Neural cell (in vitro differentiated cells): ENCODE data around the gene SLC7A8. TPM values are rescaled to one million over a fixed set of nuclear protein-coding genes. Genes with fewer than 3 reads are reported as not detected.

Experiments
- H2AFZ ChIP-seq: fragments of 200-600, 300-800 bp; sonication (generic), shearing (Covaris generic); 2 replicates; pipeline ENCODE4 v1.6.0; 2014; ENCODE audit warnings: low read depth, mild to moderate bottlenecking, antibody characterized with exemption, low read length, moderate library complexity
- H3F3A ChIP-seq: fragments of 200-600 bp; shearing (Covaris generic); 2 replicates; pipeline ENCODE4 v1.6.1; 2016; ENCODE audit warnings: mild to moderate bottlenecking, moderate library complexity, mixed read lengths, antibody characterized with exemption, low read length; ENCODE audit not compliant: insufficient read depth, poor library complexity, severe bottlenecking
- H3K27ac ChIP-seq: fragments of 200-600, 300-800 bp; sonication (generic), shearing (Covaris generic); 2 replicates; pipeline ENCODE4 v1.5.1; 2014; ENCODE audit warnings: mild to moderate bottlenecking, low read length, moderate library complexity
- H3K27me3 ChIP-seq: fragments of 300-800, 200-600 bp; sonication (generic), shearing (Covaris generic); 2 replicates; pipeline ENCODE4 v1.6.0; 2014; ENCODE audit warnings: mild to moderate bottlenecking, low read depth, low read length, moderate library complexity; ENCODE audit not compliant: insufficient read depth
- H3K36me3 ChIP-seq: fragments of 300-800, 200-600 bp; sonication (generic), shearing (Covaris generic); 2 replicates; pipeline ENCODE4 v1.5.1; 2014; ENCODE audit warnings: mild to moderate bottlenecking, antibody characterized with exemption, low read length, moderate library complexity; ENCODE audit not compliant: insufficient read depth
- H3K4me2 ChIP-seq: fragments of 300-800, 200-600 bp; sonication (generic), shearing (Covaris generic); 2 replicates; pipeline ENCODE4 v1.6.0; 2014; ENCODE audit warnings: mild to moderate bottlenecking, low read length
- H3K4me3 ChIP-seq: fragments of 300-800, 200-600 bp; sonication (generic), shearing (Covaris generic); 2 replicates; pipeline ENCODE4 v1.5.1; 2014; ENCODE audit warnings: mild to moderate bottlenecking, low read length, moderate library complexity
- H3K79me2 ChIP-seq: fragments of 200-600 bp; shearing (Covaris generic); replicated peaks from 2 replicates; pipeline ENCODE4 v1.6.0; 2014; ENCODE audit warnings: mild to moderate bottlenecking, low read length, moderate library complexity; ENCODE audit not compliant: insufficient read depth
- H3K9ac ChIP-seq: fragments of 300-800, 200-600 bp; sonication (generic), shearing (Covaris generic); 2 replicates; pipeline ENCODE4 v1.6.1; 2016; ENCODE audit warnings: mild to moderate bottlenecking, low read length, mixed read lengths
- H3K9me2 ChIP-seq: fragments of 200-600 bp; shearing (Covaris generic); 2 replicates; pipeline ENCODE4 v1.6.1; 2016; ENCODE audit warnings: mild to moderate bottlenecking, low read length, mixed read lengths; ENCODE audit not compliant: insufficient read depth
- H3K9me3 ChIP-seq: fragments of 200-600, 300-800 bp; sonication (generic), shearing (Covaris generic); 2 replicates; pipeline ENCODE4 v1.6.1; 2016; ENCODE audit warnings: mild to moderate bottlenecking, mixed run types, low read length, moderate library complexity, mixed read lengths
- H4K20me1 ChIP-seq: fragments of 200-600 bp; shearing (Covaris generic); 2 replicates; pipeline ENCODE4 v1.6.1; 2016; ENCODE audit warnings: mild to moderate bottlenecking, mixed run types; ENCODE audit not compliant: insufficient read depth
- CTCF ChIP-seq: fragments of 450-650 bp; IDR thresholded peaks from 2 replicates; pipeline ENCODE4 v1.5.1; 2014; ENCODE audit warnings: antibody characterized with exemption, mild to moderate bottlenecking, moderate library complexity; ENCODE audit not compliant: poor library complexity, severe bottlenecking
- EP300 ChIP-seq: fragments of 450-650 bp; conservative IDR thresholded peaks from 2 replicates; pipeline ENCODE4 v1.6.1; 2014; ENCODE audit warnings: antibody characterized with exemption, mild to moderate bottlenecking, moderate library complexity; ENCODE audit not compliant: poor library complexity, severe bottlenecking
- EZH2 ChIP-seq: fragments of 200-600, 300-800 bp; shearing (Covaris generic), sonication (generic); IDR thresholded peaks from 2 replicates; pipeline ENCODE4 v1.6.1; 2014; ENCODE audit warnings: antibody characterized with exemption, low read length, borderline replicate concordance, mild to moderate bottlenecking; ENCODE audit not compliant: insufficient read depth, poor library complexity, severe bottlenecking
- MXI1 ChIP-seq: fragments of 450-650 bp; conservative IDR thresholded peaks from 2 replicates; pipeline ENCODE4 v1.6.1; 2014; ENCODE audit warnings: antibody characterized with exemption, mild to moderate bottlenecking; ENCODE audit not compliant: poor library complexity, severe bottlenecking
- POLR2AphosphoS5 ChIP-seq: IDR thresholded peaks from 2 replicates; pipeline ENCODE4 v1.6.1; 2012
- RAD21 ChIP-seq: fragments of 450-650 bp; conservative IDR thresholded peaks from 2 replicates; pipeline ENCODE4 v1.6.1; 2014; ENCODE audit warnings: antibody characterized with exemption, mild to moderate bottlenecking, moderate library complexity
- SMC3 ChIP-seq: fragments of 450-650 bp; conservative IDR thresholded peaks from 2 replicates; pipeline ENCODE4 v1.6.1; 2014; ENCODE audit warnings: antibody characterized with exemption, mild to moderate bottlenecking, moderate library complexity; ENCODE audit not compliant: poor library complexity
- TAF1 ChIP-seq: IDR thresholded peaks from 2 replicates; pipeline ENCODE4 v1.6.1; 2012; ENCODE audit warnings: low read depth
- polyA plus RNA-seq: library from polyadenylated mRNA; depleted of rRNA; stranded (reverse); fragments of >200 nt; gene quantifications from 2 replicates; pipeline ENCODE4 v1.2.3, GENCODE V29; 2014
- TF ChIP-seq, protein P1 (sequence below): IDR thresholded peaks from 2 replicates; pipeline ENCODE4 v1.6.1; 2012; ENCODE audit warnings: borderline replicate concordance

SLC7A8 gene
- polyA plus RNA-seq, 1 donor from 2014 or later, result 0.21 TPM

- Histone ChIP-seq H3K9me2 (no peaks in the 10 kb centered on the region), H4K20me1 (no peaks in the 10 kb centered on the region), H3F3A (no peaks in the 10 kb centered on the region), H3K79me2 (no peaks in the 10 kb centered on the region), H3K9ac (no peak overlapping the region), H3K4me2 (no peak overlapping the region), H3K9me3 (no peaks in the 10 kb centered on the region), H3K4me3 (no peak overlapping the region), H3K36me3 (peaks cover 19% of the 10 kb centered on the region), H2AFZ (no peak overlapping the region), H3K27me3 (no peaks in the 10 kb centered on the region), H3K27ac (no peak overlapping the region)
- TF ChIP-seq RAD21, result no peak
Observed at GRCh38 chr14:23080474-23080873, 103.0 kb downstream of the SLC7A8 start.

- TF ChIP-seq POLR2AphosphoS5 (no peak), TAF1 (no peak), SMC3 (no peak), RAD21 (no peak), EZH2 (no peak)
- TF ChIP-seq, protein P1, sequence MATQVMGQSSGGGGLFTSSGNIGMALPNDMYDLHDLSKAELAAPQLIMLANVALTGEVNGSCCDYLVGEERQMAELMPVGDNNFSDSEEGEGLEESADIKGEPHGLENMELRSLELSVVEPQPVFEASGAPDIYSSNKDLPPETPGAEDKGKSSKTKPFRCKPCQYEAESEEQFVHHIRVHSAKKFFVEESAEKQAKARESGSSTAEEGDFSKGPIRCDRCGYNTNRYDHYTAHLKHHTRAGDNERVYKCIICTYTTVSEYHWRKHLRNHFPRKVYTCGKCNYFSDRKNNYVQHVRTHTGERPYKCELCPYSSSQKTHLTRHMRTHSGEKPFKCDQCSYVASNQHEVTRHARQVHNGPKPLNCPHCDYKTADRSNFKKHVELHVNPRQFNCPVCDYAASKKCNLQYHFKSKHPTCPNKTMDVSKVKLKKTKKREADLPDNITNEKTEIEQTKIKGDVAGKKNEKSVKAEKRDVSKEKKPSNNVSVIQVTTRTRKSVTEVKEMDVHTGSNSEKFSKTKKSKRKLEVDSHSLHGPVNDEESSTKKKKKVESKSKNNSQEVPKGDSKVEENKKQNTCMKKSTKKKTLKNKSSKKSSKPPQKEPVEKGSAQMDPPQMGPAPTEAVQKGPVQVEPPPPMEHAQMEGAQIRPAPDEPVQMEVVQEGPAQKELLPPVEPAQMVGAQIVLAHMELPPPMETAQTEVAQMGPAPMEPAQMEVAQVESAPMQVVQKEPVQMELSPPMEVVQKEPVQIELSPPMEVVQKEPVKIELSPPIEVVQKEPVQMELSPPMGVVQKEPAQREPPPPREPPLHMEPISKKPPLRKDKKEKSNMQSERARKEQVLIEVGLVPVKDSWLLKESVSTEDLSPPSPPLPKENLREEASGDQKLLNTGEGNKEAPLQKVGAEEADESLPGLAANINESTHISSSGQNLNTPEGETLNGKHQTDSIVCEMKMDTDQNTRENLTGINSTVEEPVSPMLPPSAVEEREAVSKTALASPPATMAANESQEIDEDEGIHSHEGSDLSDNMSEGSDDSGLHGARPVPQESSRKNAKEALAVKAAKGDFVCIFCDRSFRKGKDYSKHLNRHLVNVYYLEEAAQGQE, result no peak
- H3F3A ChIP-seq, result no peaks in the 10 kb centered on the region
- no peak overlapping the region for H3K4me2 ChIP-seq
- no peak overlapping the region for H3K9ac ChIP-seq
- H3K36me3 ChIP-seq, result peaks cover 19% of the 10 kb centered on the region
- no peak overlapping the region for H3K4me3 ChIP-seq
- no peak overlapping the region for H3K27ac ChIP-seq
- H3K27me3 ChIP-seq, result no peaks in the 10 kb centered on the region
- H3K79me2 ChIP-seq, result no peaks in the 10 kb centered on the region
- no peaks in the 10 kb centered on the region for H3K9me3 ChIP-seq
- no peaks in the 10 kb centered on the region for H3K9me2 ChIP-seq
- H2AFZ ChIP-seq, result no peak overlapping the region
- H4K20me1 ChIP-seq, result no peaks in the 10 kb centered on the region
Observed at GRCh38 chr14:23079716-23080115, 103.7 kb downstream of the SLC7A8 start.

GRCh38 chr14:23078692-23079116 lies 104.8 kb downstream of the SLC7A8 start:
- Histone ChIP-seq H3K9ac (no peak overlapping the region), H3K9me3 (no peaks in the 10 kb centered on the region), H3K27ac (no peak overlapping the region), H4K20me1 (no peaks in the 10 kb centered on the region), H3K27me3 (no peaks in the 10 kb centered on the region), H3K4me2 (no peak overlapping the region), H3K4me3 (no peak overlapping the region), H2AFZ (no peak overlapping the region), H3K36me3 (peaks cover 19% of the 10 kb centered on the region), H3F3A (no peaks in the 10 kb centered on the region), H3K79me2 (no peaks in the 10 kb centered on the region), H3K9me2 (no peaks in the 10 kb centered on the region)
- TF ChIP-seq, protein P1, result no peak
- TF ChIP-seq SMC3, result no peak
- TF ChIP-seq EZH2, result no peak
- no peak for TF ChIP-seq EP300
- no peak for TF ChIP-seq MXI1
- no peak for TF ChIP-seq RAD21
- TF ChIP-seq TAF1, result no peak
- TF ChIP-seq CTCF, result no peak
